Ovary (tissue), 3 donors: Measurements from ENCODE around the gene RBM3.

ENCODE experiments used
- EP300 ChIP-seq: sonication (generic); formaldehyde crosslinking; IDR thresholded peaks from one replicate; pipeline ENCODE4 v1.6.1; 2017; ENCODE audit warnings: antibody characterized with exemption
- POLR2A ChIP-seq: fragments of 450-650 bp; IDR thresholded peaks from one replicate; pipeline ENCODE4 v1.6.1; 2017; ENCODE audit warnings: antibody characterized with exemption, mild to moderate bottlenecking, moderate library complexity
- TF ChIP-seq, protein P1 (sequence below), 3 donors: fragments of 450-650 bp in 2 of 3; fragments of 200-600 bp in 1 of 3; IDR thresholded peaks; one replicate each; pipeline versions ENCODE4 v1.5.1 to v1.8.0; 2016 to 2022; ENCODE audit warnings: antibody characterized with exemption in 3 of 3, mild to moderate bottlenecking in 1 of 3
- donor health status: DM: no; HTN: no; CAD: no.

DNA sequence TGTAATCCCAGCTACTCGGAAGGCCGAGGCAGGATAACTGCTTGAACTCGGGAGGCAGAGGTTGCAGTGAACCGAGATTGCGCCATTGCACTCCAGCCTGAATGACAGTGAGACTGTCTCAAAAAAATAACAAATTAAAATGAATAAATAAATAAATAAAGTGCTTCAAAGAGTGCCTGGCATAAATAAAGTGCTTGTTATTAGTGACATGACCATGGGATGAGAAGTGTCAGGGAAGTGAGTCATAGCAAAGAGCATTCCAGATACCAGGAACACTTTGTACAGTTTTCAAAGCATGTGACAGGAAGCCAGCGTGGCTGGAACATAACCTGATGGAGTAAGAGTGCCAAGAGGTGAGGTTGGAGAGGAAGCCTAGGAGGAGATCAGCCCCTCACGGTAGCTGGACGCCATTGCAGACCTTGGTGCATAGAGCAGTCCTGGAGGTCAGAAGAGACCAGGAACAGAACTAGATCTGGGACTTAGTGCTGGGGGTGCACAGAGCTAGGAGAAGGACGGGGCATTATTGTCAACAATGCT lies 17.0 kb downstream of the RBM3 start:
- TF ChIP-seq, protein P1, sequence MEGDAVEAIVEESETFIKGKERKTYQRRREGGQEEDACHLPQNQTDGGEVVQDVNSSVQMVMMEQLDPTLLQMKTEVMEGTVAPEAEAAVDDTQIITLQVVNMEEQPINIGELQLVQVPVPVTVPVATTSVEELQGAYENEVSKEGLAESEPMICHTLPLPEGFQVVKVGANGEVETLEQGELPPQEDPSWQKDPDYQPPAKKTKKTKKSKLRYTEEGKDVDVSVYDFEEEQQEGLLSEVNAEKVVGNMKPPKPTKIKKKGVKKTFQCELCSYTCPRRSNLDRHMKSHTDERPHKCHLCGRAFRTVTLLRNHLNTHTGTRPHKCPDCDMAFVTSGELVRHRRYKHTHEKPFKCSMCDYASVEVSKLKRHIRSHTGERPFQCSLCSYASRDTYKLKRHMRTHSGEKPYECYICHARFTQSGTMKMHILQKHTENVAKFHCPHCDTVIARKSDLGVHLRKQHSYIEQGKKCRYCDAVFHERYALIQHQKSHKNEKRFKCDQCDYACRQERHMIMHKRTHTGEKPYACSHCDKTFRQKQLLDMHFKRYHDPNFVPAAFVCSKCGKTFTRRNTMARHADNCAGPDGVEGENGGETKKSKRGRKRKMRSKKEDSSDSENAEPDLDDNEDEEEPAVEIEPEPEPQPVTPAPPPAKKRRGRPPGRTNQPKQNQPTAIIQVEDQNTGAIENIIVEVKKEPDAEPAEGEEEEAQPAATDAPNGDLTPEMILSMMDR (IDR thresholded peaks at IDR 0.05), result no peak
- TF ChIP-seq POLR2A (no peak), EP300 (no peak)
